HepG2 (cell line): Measurements from ENCODE around the gene EIF4E1B. TPM values are rescaled to one million over a fixed set of nuclear protein-coding genes. Genes with fewer than 3 reads are reported as not detected.

Source experiments
- ATAC-seq: fragments of 200-7000 bp; cut with Tn5 transposase; 3 replicates; pipeline ENCODE4 v1.9.1; 2020; ENCODE audit warnings: mild to moderate bottlenecking, moderate library complexity
- BruUV-seq: library from RNA; stranded (reverse); fragments of 400-500 nt; replicated peaks from 2 replicates; lab custom pipeline; 2021; lab: Mats Ljungman, UMichigan
- CTCF ChIA-PET: fragments of 300-600 bp; formaldehyde crosslinking; extraction: SDS; loops from one replicate; lab custom pipeline; 2021; ENCODE audit warnings: low total read pairs, inconsistent platforms, low intra/inter-chr PET ratio; lab: Yijun Ruan, JAX
- POLR2A ChIA-PET: fragments of 350-600 bp; sonication (Branson Sonifier 250); formaldehyde crosslinking; loops from one replicate; lab custom pipeline; 2020; ENCODE audit warnings: antibody characterized with exemption, inconsistent platforms; lab: Yijun Ruan, JAX
- DNase-seq: peaks from one replicate; pipeline ENCODE4 v3.0.0-alpha.2; 2015; ENCODE audit warnings: low spot score
- FAIRE-seq: peaks from 3 replicates; lab custom pipeline; 2011; peaks lifted over from hg19 to GRCh38; lab: Jason Lieb, UNC
- H2AFZ ChIP-seq: one replicate; pipeline ENCODE4 v1.6.1; 2011; ENCODE audit warnings: low read length, inconsistent platforms
- H3K27ac ChIP-seq: fragments of 300-600 bp; 3 replicates; pipeline ENCODE4 v1.8.0; 2011; ENCODE audit warnings: mixed run types, mild to moderate bottlenecking, mixed read lengths, low read length, inconsistent platforms; ENCODE audit not compliant: insufficient read depth; ENCODE audit errors: extremely low read length
- H3K27me3 ChIP-seq, 2 experiments: fragments of 200-600 bp in 1 of 2; 2 replicates in 1 of 2; 3 replicates in 1 of 2; pipeline versions ENCODE4 v1.6.0 to v1.8.0; 2011; ENCODE audit warnings: low read length in 2 of 2, mild to moderate bottlenecking in 2 of 2, moderate library complexity in 2 of 2, inconsistent platforms in 1 of 2; ENCODE audit not compliant: insufficient read depth in 2 of 2, control insufficient read depth in 1 of 2
- H3K36me3 ChIP-seq, 2 experiments: fragments of 200-600 bp in 1 of 2; replicated peaks in 1 of 2; 2 replicates in 1 of 2; 3 replicates in 1 of 2; pipeline versions ENCODE4 v1.5.1 to v1.8.0; 2011; ENCODE audit warnings: low read length in 2 of 2, inconsistent platforms in 1 of 2; ENCODE audit not compliant: insufficient read depth in 2 of 2, control insufficient read depth in 1 of 2
- H3K4me1 ChIP-seq: 2 replicates; pipeline ENCODE4 v1.5.1; 2012; ENCODE audit warnings: low read length, inconsistent platforms; ENCODE audit not compliant: insufficient read depth
- H3K4me2 ChIP-seq: 2 replicates; pipeline ENCODE4 v1.6.0; 2011; ENCODE audit warnings: low read depth, low read length, inconsistent platforms
- H3K4me3 ChIP-seq, 3 experiments: fragments of 200-600 bp in 1 of 3; sonication (generic), shearing (Covaris generic) in 1 of 3; replicated peaks in 1 of 3; 2 replicates each; pipeline ENCODE4 v1.5.1; 2011 to 2016; ENCODE audit warnings: low read length in 3 of 3, inconsistent platforms in 2 of 3, low read depth in 2 of 3, mild to moderate bottlenecking in 2 of 3, control low read depth in 1 of 3, mixed read lengths in 1 of 3; ENCODE audit not compliant: insufficient read depth in 1 of 3
- H3K79me2 ChIP-seq: one replicate; pipeline ENCODE4 v1.6.1; 2011; ENCODE audit warnings: low read length, inconsistent platforms; ENCODE audit not compliant: insufficient read depth
- H3K9ac ChIP-seq: 2 replicates; pipeline ENCODE4 v1.6.0; 2011; ENCODE audit warnings: mild to moderate bottlenecking, low read depth, low read length, inconsistent platforms; ENCODE audit not compliant: insufficient read depth
- H3K9me3 ChIP-seq: 2 replicates; pipeline ENCODE4 v1.5.1; 2012; ENCODE audit warnings: mild to moderate bottlenecking, low read length
- H4K20me1 ChIP-seq: 2 replicates; pipeline ENCODE4 v1.6.0; 2011; ENCODE audit warnings: inconsistent platforms, mild to moderate bottlenecking, low read length, moderate library complexity; ENCODE audit not compliant: insufficient read depth
- AHDC1 ChIP-seq: sonication (generic); formaldehyde crosslinking; IDR thresholded peaks from 2 replicates; pipeline ENCODE4 v1.5.1; 2020; ENCODE audit warnings: mild to moderate bottlenecking, missing genetic modification reagents, borderline replicate concordance
- CAMTA2 ChIP-seq: sonication (generic); formaldehyde crosslinking; IDR thresholded peaks from 2 replicates; pipeline ENCODE4 v1.4.0; 2020; ENCODE audit warnings: mild to moderate bottlenecking, missing genetic modification reagents, borderline replicate concordance
- HIVEP1 ChIP-seq: sonication (generic); formaldehyde crosslinking; IDR thresholded peaks from 2 replicates; pipeline ENCODE4 v1.4.0; 2020; ENCODE audit warnings: mild to moderate bottlenecking, missing genetic modification reagents
- MBD4 ChIP-seq: IDR thresholded peaks from 2 replicates; pipeline ENCODE4 v1.6.1; 2012; ENCODE audit warnings: low read length, inconsistent platforms, borderline replicate concordance
- MED13 ChIP-seq: sonication (generic); formaldehyde crosslinking; IDR thresholded peaks from 2 replicates; pipeline ENCODE4 v1.5.0; 2020; ENCODE audit warnings: missing genetic modification reagents
- MZF1 ChIP-seq: sonication (generic); formaldehyde crosslinking; IDR thresholded peaks from 2 replicates; pipeline ENCODE4 v1.8.1; 2023; ENCODE audit warnings: mild to moderate bottlenecking, missing genetic modification reagents, borderline replicate concordance
- NFE2L1 ChIP-seq: sonication (generic); formaldehyde crosslinking; IDR thresholded peaks from 2 replicates; pipeline ENCODE4 v1.4.0; 2020; ENCODE audit warnings: missing genetic modification reagents, mild to moderate bottlenecking, borderline replicate concordance
- NR2F2 ChIP-seq: IDR thresholded peaks from 2 replicates; pipeline ENCODE4 v1.6.1; 2012; ENCODE audit warnings: low read depth, inconsistent platforms, borderline replicate concordance
- PLSCR1 ChIP-seq: sonication (generic); formaldehyde crosslinking; IDR thresholded peaks from 2 replicates; pipeline ENCODE4 v1.5.0; 2020; ENCODE audit warnings: missing genetic modification reagents, mild to moderate bottlenecking, borderline replicate concordance
- RFX3 ChIP-seq: IDR thresholded peaks from 2 replicates; pipeline ENCODE4 v1.6.1; 2016; ENCODE audit warnings: missing biosample characterization, missing genetic modification reagents
- ZBTB37 ChIP-seq: sonication (generic); formaldehyde crosslinking; IDR thresholded peaks from 2 replicates; pipeline ENCODE4 v1.4.0; 2020; ENCODE audit warnings: mild to moderate bottlenecking, missing genetic modification reagents
- ZFYVE20 ChIP-seq: sonication (generic); formaldehyde crosslinking; IDR thresholded peaks from 2 replicates; pipeline ENCODE4 v1.8.0; 2023; ENCODE audit warnings: low read depth, mild to moderate bottlenecking, moderate library complexity, missing genetic modification reagents, borderline replicate concordance
- ZKSCAN1 ChIP-seq: fragments of 150-350 bp; IDR thresholded peaks from 2 replicates; pipeline ENCODE4 v1.6.1; 2014; ENCODE audit warnings: low read length
- ZNF17 ChIP-seq: sonication (generic); formaldehyde crosslinking; IDR thresholded peaks from 2 replicates; pipeline ENCODE4 v1.5.0; 2020; ENCODE audit warnings: mild to moderate bottlenecking, missing genetic modification reagents
- ZNF292 ChIP-seq: sonication (generic); formaldehyde crosslinking; IDR thresholded peaks from 2 replicates; pipeline ENCODE4 v1.8.1; 2022; ENCODE audit warnings: mild to moderate bottlenecking, low read depth, missing genetic modification reagents, borderline replicate concordance
- ZNF589 ChIP-seq: sonication (generic); formaldehyde crosslinking; conservative IDR thresholded peaks from 2 replicates; pipeline ENCODE4 v1.8.0; 2022; ENCODE audit warnings: mild to moderate bottlenecking, moderate library complexity, missing genetic modification reagents
- ZNF780A ChIP-seq: sonication (generic); formaldehyde crosslinking; IDR thresholded peaks from 2 replicates; pipeline ENCODE4 v1.8.0; 2022; ENCODE audit warnings: mild to moderate bottlenecking, missing genetic modification reagents, moderate library complexity
- WGBS: methylation state at CpG from one replicate; pipeline ENCODE4 v1.1.6; 2017; ENCODE audit warnings: low lambda C conversion rate; 5-methylcytosine and 5-hydroxymethylcytosine counted together
- in situ Hi-C: cut with HindIII; loops from 2 replicates; pipeline ENCODE4 v1.10.0; 2017; ENCODE audit warnings: low pct_unique_long_range_greater_than_20kb; ENCODE audit not compliant: extremely low pct_ligation_motif_present
- intact Hi-C: fragments of 100-400 bp; cut with micrococcal nuclease; formaldehyde crosslinking; loops from one replicate; pipeline ENCODE4 v1.10.0; 2022; ENCODE audit not compliant: unreplicated experiment
- polyA plus RNA-seq, 8 experiments: library from polyadenylated mRNA; depleted of rRNA in 3 of 8; stranded (reverse) in 7 of 8; unstranded in 1 of 8; fragments of >200 nt; fragmentation: Illumina TruSeq in 4 of 8; extraction: Trizol in 4 of 8; gene quantifications; 2 replicates each; pipeline versions ENCODE4 v1.2.1 to v1.2.3, GENCODE V29; 2011 to 2016; ENCODE audit warnings: low read depth in 4 of 8, missing spikeins in 1 of 8, mixed read lengths in 1 of 8; ENCODE audit not compliant: insufficient read depth in 1 of 8
- total RNA-seq, 5 experiments: library from RNA; depleted of rRNA; stranded (reverse); fragments of >200 nt; fragmentation: Illumina TruSeq; extraction: Trizol; gene quantifications; 2 replicates each; pipeline ENCODE4 v1.2.3, GENCODE V29; 2016; ENCODE audit warnings: low read depth in 1 of 5
- TF ChIP-seq, protein P1 (sequence below): sonication (generic); formaldehyde crosslinking; conservative IDR thresholded peaks from 2 replicates; pipeline ENCODE4 v1.4.0; 2020; ENCODE audit warnings: missing genetic modification reagents

EIF4E1B gene
- total and polyA plus RNA-seq, 2 of the 13 experiments (the other 11 are each of a cell fraction or from before 2014, with no cell fraction given), result not detected

DNA sequence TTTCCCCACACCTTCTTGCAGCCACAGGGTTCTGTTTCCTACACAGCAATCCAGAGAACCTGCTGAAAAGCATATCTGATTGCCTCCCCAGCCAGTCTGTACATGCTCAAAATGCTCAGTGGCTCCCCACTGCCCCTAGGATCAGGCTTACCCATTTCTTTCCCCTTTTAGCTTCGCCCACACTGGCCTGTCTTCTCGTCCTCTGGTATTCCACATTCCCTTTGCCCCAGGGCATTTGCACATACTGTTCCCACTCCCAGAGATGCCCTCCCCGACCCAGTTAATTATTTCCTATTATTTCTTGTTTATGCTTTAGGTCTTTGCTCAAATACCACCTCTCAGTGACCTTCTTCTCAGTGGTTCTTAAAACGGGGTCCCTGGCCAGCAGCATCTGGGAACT lies 10.1 kb downstream of the EIF4E1B start:
- H3K27ac ChIP-seq, result no peak overlapping the region
- no peaks in the 10 kb centered on the region for H3K36me3 ChIP-seq
- FAIRE-seq, result no peak
- intact Hi-C loops (no loop called here), in situ Hi-C loops (no loop called here)
- no peak for DNase-seq
- H3K4me3 ChIP-seq, result no peak overlapping the region
- no peak overlapping the region for H3K9ac ChIP-seq
- no peaks in the 10 kb centered on the region for H3K9me3 ChIP-seq
- WGBS, result 3% methylated on average over 4 of the region's 4 CpGs
- no peaks in the 10 kb centered on the region for H3K79me2 ChIP-seq
- no peaks in the 10 kb centered on the region for H4K20me1 ChIP-seq
- ATAC-seq, result no peak
- TF ChIP-seq NR2F2 (no peak), PLSCR1 (CRISPR knock-in tag) (no peak), ZNF589 (no peak), AHDC1 (no peak), CAMTA2 (CRISPR knock-in tag) (no peak), MZF1 (CRISPR knock-in tag) (no peak), ZNF17 (CRISPR knock-in tag) (no peak), ZKSCAN1 (no peak), HIVEP1 (CRISPR knock-in tag) (no peak), MBD4 (no peak), ZNF292 (CRISPR knock-in tag) (no peak), MED13 (no peak), ZBTB37 (CRISPR knock-in tag) (no peak), ZFYVE20 (CRISPR knock-in tag) (no peak), NFE2L1 (CRISPR knock-in tag) (no peak), RFX3 (CRISPR knock-in tag) (no peak), ZNF780A (CRISPR knock-in tag) (no peak)
- TF ChIP-seq, protein P1, sequence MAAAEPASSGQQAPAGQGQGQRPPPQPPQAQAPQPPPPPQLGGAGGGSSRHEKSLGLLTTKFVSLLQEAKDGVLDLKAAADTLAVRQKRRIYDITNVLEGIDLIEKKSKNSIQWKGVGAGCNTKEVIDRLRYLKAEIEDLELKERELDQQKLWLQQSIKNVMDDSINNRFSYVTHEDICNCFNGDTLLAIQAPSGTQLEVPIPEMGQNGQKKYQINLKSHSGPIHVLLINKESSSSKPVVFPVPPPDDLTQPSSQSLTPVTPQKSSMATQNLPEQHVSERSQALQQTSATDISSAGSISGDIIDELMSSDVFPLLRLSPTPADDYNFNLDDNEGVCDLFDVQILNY (CRISPR knock-in tag), result no peak
- ChIA-PET CTCF (no interaction called here), POLR2A (no interaction called here)
- H3K4me2 ChIP-seq, result no peak overlapping the region
- no TSS peak for BruUV-seq
- H2AFZ ChIP-seq, result no peak overlapping the region
- peaks cover 13 to 65% of the 10 kb centered on the region in 2 experiments for H3K27me3 ChIP-seq
- no peaks in the 10 kb centered on the region for H3K4me1 ChIP-seq
